HCT116 (cell line): ENCODE data around the gene TEX264. TPM values are rescaled to one million over a fixed set of nuclear protein-coding genes. Genes with fewer than 3 reads are reported as not detected.

Experiments used
- ATAC-seq: fragments of 200-7000 bp; cut with Tn5 transposase; 2 replicates; pipeline ENCODE4 v1.9.1; 2020; ENCODE audit warnings: mild to moderate bottlenecking, moderate library complexity
- BruUV-seq: library from RNA; stranded (reverse); fragments of 400-500 nt; replicated peaks from 2 replicates; lab custom pipeline; 2021; lab: Mats Ljungman, UMichigan
- CTCF ChIA-PET: fragments of 300-600 bp; sonication (Branson Sonifier 250); formaldehyde crosslinking; loops from one replicate; lab custom pipeline; 2021; ENCODE audit warnings: antibody characterized with exemption; lab: Charles Lee
- POLR2A ChIA-PET: fragments of 300-600, 350-600 bp; sonication (Branson Sonifier 250); formaldehyde crosslinking; loops from one replicate; lab custom pipeline; 2021; ENCODE audit warnings: antibody characterized with exemption; lab: Charles Lee
- RAD21 ChIA-PET, 2 experiments: fragments of 300-600 bp; sonication (Branson Sonifier 250); formaldehyde crosslinking; loops; one replicate each; lab custom pipeline; 2023; ENCODE audit warnings: low total read pairs in 2 of 2; ENCODE audit not compliant: uncharacterized antibody in 2 of 2, unreplicated experiment in 2 of 2, low non-redundant PET in 1 of 2; lab: Charles Lee
- DNase-seq: peaks from one replicate; pipeline ENCODE4 v3.0.0-alpha.2; 2010; ENCODE audit warnings: low read depth, low spot score
- H2AFZ ChIP-seq: fragments of 200-600 bp; shearing (Covaris generic), sonication (generic); 2 replicates; pipeline ENCODE4 v1.6.1; 2017; ENCODE audit warnings: low read depth, mixed run types, mixed read lengths, antibody characterized with exemption, low read length; ENCODE audit not compliant: poor library complexity, severe bottlenecking
- H3K27ac ChIP-seq: 2 replicates; pipeline ENCODE4 v1.5.1; 2012; ENCODE audit warnings: low read depth, low read length
- H3K27me3 ChIP-seq: fragments of 200-600 bp; sonication (generic); 2 replicates; pipeline ENCODE4 v1.6.1; 2016; ENCODE audit warnings: mixed run types, low read length, mixed read lengths; ENCODE audit not compliant: insufficient read depth
- H3K36me3 ChIP-seq, 2 experiments: fragments of 200-500 bp in 1 of 2; fragments of 200-600 bp in 1 of 2; sonication (Bioruptor generic) in 1 of 2; sonication (generic) in 1 of 2; 2 replicates each; pipeline versions ENCODE4 v1.5.1 to v1.6.1; 2014 to 2016; ENCODE audit warnings: low read length in 2 of 2, inconsistent platforms in 1 of 2, mixed read lengths in 1 of 2, mixed run types in 1 of 2; ENCODE audit not compliant: insufficient read depth in 2 of 2, control insufficient read depth in 1 of 2
- H3K4me1 ChIP-seq, 2 experiments: fragments of 200-600 bp in 1 of 2; sonication (generic) in 1 of 2; 2 replicates each; pipeline versions ENCODE4 v1.5.1 to v1.6.1; 2012 to 2017; ENCODE audit warnings: low read length in 2 of 2, inconsistent platforms in 1 of 2, mild to moderate bottlenecking in 1 of 2, mixed read lengths in 1 of 2, mixed run types in 1 of 2, moderate library complexity in 1 of 2; ENCODE audit not compliant: insufficient read depth in 2 of 2, control insufficient read depth in 1 of 2
- H3K4me2 ChIP-seq: fragments of 200-600 bp; sonication (generic); 2 replicates; pipeline ENCODE4 v1.6.1; 2017; ENCODE audit warnings: mixed run types, low read length, mixed read lengths
- H3K4me3 ChIP-seq, 2 experiments: fragments of 200-600 bp in 1 of 2; sonication (generic) in 1 of 2; replicated peaks in 1 of 2; 2 replicates each; pipeline ENCODE4 v1.5.1; 2011 to 2016; ENCODE audit warnings: low read length in 2 of 2, control low read depth in 1 of 2, low read depth in 1 of 2, mild to moderate bottlenecking in 1 of 2, mixed read lengths in 1 of 2, mixed run types in 1 of 2
- H3K79me2 ChIP-seq: fragments of 200-600 bp; sonication (generic); 2 replicates; pipeline ENCODE4 v1.6.1; 2017; ENCODE audit warnings: mild to moderate bottlenecking, mixed run types, low read length, moderate library complexity, mixed read lengths; ENCODE audit not compliant: insufficient read depth
- H3K9ac ChIP-seq: fragments of 200-600 bp; sonication (generic); 2 replicates; pipeline ENCODE4 v1.6.1; 2016; ENCODE audit warnings: low read length, mixed read lengths
- H3K9me2 ChIP-seq: fragments of 200-600 bp; sonication (generic), shearing (Covaris generic); 2 replicates; pipeline ENCODE4 v1.6.1; 2017; ENCODE audit warnings: mixed run types, mild to moderate bottlenecking, moderate library complexity; ENCODE audit not compliant: insufficient read depth
- H3K9me3 ChIP-seq, 2 experiments: fragments of 200-500 bp in 1 of 2; fragments of 200-600 bp in 1 of 2; sonication (Bioruptor generic) in 1 of 2; sonication (generic) in 1 of 2; 2 replicates each; pipeline ENCODE4 v1.6.1; 2014 to 2017; ENCODE audit warnings: low read length in 2 of 2, mixed read lengths in 2 of 2, inconsistent platforms in 1 of 2, low read depth in 1 of 2, mild to moderate bottlenecking in 1 of 2, mixed run types in 1 of 2, moderate library complexity in 1 of 2; ENCODE audit not compliant: control insufficient read depth in 1 of 2, insufficient read depth in 1 of 2
- H4K20me1 ChIP-seq: fragments of 200-600 bp; sonication (generic), shearing (Covaris generic); 2 replicates; pipeline ENCODE4 v1.6.1; 2017; ENCODE audit warnings: mixed run types, mild to moderate bottlenecking, moderate library complexity; ENCODE audit not compliant: insufficient read depth
- CEBPB ChIP-seq: IDR thresholded peaks from 2 replicates; pipeline ENCODE4 v1.6.1; 2012; ENCODE audit warnings: low read depth
- EGR1 ChIP-seq: IDR thresholded peaks from 2 replicates; pipeline ENCODE4 v1.6.1; 2012; ENCODE audit warnings: low read depth
- JUND ChIP-seq: IDR thresholded peaks from 2 replicates; pipeline ENCODE4 v1.6.1; 2012
- POLR2A ChIP-seq: IDR thresholded peaks from 2 replicates; pipeline ENCODE4 v1.7.0; 2011; ENCODE audit warnings: borderline replicate concordance; ENCODE audit not compliant: insufficient read depth, insufficient read length; ENCODE audit errors: extremely low read depth
- POLR2AphosphoS5 ChIP-seq: IDR thresholded peaks from 2 replicates; pipeline ENCODE4 v1.6.1; 2011; ENCODE audit warnings: mild to moderate bottlenecking, low read depth, low read length, moderate library complexity
- SP1 ChIP-seq: IDR thresholded peaks from 2 replicates; pipeline ENCODE4 v1.6.1; 2012; ENCODE audit warnings: low read depth
- TCF7L2 ChIP-seq: IDR thresholded peaks from 2 replicates; pipeline ENCODE4 v1.7.0; 2011; ENCODE audit warnings: borderline replicate concordance, inconsistent platforms; ENCODE audit not compliant: insufficient read depth, insufficient read length; ENCODE audit errors: extremely low read depth
- YY1 ChIP-seq: IDR thresholded peaks from 2 replicates; pipeline ENCODE4 v1.6.1; 2011; ENCODE audit warnings: low read length, low read depth, moderate library complexity, mild to moderate bottlenecking; ENCODE audit not compliant: insufficient replicate concordance; ENCODE audit errors: extremely low read depth
- ZFX ChIP-seq: fragments of 450-650 bp; IDR thresholded peaks from 2 replicates; pipeline ENCODE4 v1.6.1; 2017
- ZNF274 ChIP-seq: fragments of 200-500 bp; sonication (Bioruptor generic); IDR thresholded peaks from 2 replicates; pipeline ENCODE4 v1.6.1; 2014; ENCODE audit warnings: mild to moderate bottlenecking, low read depth, low read length, inconsistent platforms
- intact Hi-C: fragments of 100-400 bp; cut with micrococcal nuclease; formaldehyde crosslinking; loops from 2 replicates; pipeline ENCODE4 v1.10.0; 2022
- total RNA-seq: library from RNA; stranded (reverse); gene quantifications from one replicate; pipeline ENCODE4 v1.2.1, GENCODE V29; 2021; ENCODE audit not compliant: unreplicated experiment
- TF ChIP-seq, protein P1 (sequence below), 3 experiments: fragments of 200-600 bp in 1 of 3; sonication (generic) in 1 of 3; IDR thresholded peaks in 2 of 3; conservative IDR thresholded peaks in 1 of 3; 2 replicates each; pipeline ENCODE4 v1.5.1; 2012 to 2017; ENCODE audit warnings: low read depth in 2 of 3, low read length in 2 of 3, antibody characterized with exemption in 1 of 3, borderline replicate concordance in 1 of 3, control low read depth in 1 of 3, mild to moderate bottlenecking in 1 of 3, mixed read lengths in 1 of 3, mixed run types in 1 of 3, moderate library complexity in 1 of 3; ENCODE audit not compliant: insufficient read depth in 1 of 3
- TF ChIP-seq, protein P2 (sequence below): IDR thresholded peaks from 2 replicates; pipeline ENCODE4 v1.6.1; 2012; ENCODE audit warnings: low read depth
- TF ChIP-seq, protein P3 (sequence below): IDR thresholded peaks from 2 replicates; pipeline ENCODE4 v1.6.1; 2012

TEX264 gene
- total RNA-seq, 1 experiment from 2014 or later = 36.0 TPM

DNA sequence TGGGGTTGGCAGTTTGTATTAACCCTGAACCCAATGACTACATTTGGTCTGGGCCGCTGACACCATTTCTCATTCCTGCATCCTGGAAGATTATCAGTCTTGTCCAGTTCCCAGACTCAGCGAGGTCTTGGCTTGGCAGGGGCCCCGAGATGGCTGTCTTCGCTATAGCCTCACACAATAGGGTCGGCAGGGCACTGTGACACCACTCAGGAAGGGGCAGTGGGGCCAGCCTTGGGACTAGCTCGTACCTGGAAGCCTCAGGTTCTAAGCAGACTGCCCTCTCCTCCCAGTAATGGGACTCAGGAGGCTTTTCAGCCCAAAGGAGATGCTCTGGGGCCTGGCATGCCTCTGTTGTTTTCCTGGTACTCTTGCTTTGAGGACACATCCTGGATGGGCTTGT, 9.1 kb downstream of the TEX264 start:
- no peaks in the 10 kb centered on the region for H3K79me2 ChIP-seq
- RAD21 ChIA-PET = no interaction called here
- no peaks in the 10 kb centered on the region for H4K20me1 ChIP-seq
- H2AFZ ChIP-seq = no peak overlapping the region
- no peaks in the 10 kb centered on the region for H3K9me2 ChIP-seq
- no peaks in the 10 kb centered on the region for H3K9me3 ChIP-seq
- no peak for DNase-seq
- TF ChIP-seq, protein P1, sequence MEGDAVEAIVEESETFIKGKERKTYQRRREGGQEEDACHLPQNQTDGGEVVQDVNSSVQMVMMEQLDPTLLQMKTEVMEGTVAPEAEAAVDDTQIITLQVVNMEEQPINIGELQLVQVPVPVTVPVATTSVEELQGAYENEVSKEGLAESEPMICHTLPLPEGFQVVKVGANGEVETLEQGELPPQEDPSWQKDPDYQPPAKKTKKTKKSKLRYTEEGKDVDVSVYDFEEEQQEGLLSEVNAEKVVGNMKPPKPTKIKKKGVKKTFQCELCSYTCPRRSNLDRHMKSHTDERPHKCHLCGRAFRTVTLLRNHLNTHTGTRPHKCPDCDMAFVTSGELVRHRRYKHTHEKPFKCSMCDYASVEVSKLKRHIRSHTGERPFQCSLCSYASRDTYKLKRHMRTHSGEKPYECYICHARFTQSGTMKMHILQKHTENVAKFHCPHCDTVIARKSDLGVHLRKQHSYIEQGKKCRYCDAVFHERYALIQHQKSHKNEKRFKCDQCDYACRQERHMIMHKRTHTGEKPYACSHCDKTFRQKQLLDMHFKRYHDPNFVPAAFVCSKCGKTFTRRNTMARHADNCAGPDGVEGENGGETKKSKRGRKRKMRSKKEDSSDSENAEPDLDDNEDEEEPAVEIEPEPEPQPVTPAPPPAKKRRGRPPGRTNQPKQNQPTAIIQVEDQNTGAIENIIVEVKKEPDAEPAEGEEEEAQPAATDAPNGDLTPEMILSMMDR (IDR thresholded peaks at IDR 0.05 in 2 of 3, conservative IDR thresholded peaks at IDR 0.05 in 1 of 3; ENCODE audit: borderline replicate concordance in 1 of 3, insufficient read depth in 1 of 3, low read depth in 2 of 3, low read length in 2 of 3) = no peak
- no peak for TF ChIP-seq ZFX
- no peak for TF ChIP-seq YY1
- TF ChIP-seq ZNF274 = no peak
- no peak for TF ChIP-seq POLR2AphosphoS5
- TF ChIP-seq SP1 = no peak
- TF ChIP-seq, protein P2, sequence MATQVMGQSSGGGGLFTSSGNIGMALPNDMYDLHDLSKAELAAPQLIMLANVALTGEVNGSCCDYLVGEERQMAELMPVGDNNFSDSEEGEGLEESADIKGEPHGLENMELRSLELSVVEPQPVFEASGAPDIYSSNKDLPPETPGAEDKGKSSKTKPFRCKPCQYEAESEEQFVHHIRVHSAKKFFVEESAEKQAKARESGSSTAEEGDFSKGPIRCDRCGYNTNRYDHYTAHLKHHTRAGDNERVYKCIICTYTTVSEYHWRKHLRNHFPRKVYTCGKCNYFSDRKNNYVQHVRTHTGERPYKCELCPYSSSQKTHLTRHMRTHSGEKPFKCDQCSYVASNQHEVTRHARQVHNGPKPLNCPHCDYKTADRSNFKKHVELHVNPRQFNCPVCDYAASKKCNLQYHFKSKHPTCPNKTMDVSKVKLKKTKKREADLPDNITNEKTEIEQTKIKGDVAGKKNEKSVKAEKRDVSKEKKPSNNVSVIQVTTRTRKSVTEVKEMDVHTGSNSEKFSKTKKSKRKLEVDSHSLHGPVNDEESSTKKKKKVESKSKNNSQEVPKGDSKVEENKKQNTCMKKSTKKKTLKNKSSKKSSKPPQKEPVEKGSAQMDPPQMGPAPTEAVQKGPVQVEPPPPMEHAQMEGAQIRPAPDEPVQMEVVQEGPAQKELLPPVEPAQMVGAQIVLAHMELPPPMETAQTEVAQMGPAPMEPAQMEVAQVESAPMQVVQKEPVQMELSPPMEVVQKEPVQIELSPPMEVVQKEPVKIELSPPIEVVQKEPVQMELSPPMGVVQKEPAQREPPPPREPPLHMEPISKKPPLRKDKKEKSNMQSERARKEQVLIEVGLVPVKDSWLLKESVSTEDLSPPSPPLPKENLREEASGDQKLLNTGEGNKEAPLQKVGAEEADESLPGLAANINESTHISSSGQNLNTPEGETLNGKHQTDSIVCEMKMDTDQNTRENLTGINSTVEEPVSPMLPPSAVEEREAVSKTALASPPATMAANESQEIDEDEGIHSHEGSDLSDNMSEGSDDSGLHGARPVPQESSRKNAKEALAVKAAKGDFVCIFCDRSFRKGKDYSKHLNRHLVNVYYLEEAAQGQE = no peak
- TF ChIP-seq, protein P3, sequence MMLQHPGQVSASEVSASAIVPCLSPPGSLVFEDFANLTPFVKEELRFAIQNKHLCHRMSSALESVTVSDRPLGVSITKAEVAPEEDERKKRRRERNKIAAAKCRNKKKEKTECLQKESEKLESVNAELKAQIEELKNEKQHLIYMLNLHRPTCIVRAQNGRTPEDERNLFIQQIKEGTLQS = no peak
- TF ChIP-seq CEBPB = no peak
- TF ChIP-seq TCF7L2 = no peak
- TF ChIP-seq JUND = no peak
- no peak for TF ChIP-seq EGR1
- no peak for TF ChIP-seq POLR2A
- no peaks in the 10 kb centered on the region for H3K27me3 ChIP-seq
- no peak overlapping the region for H3K27ac ChIP-seq
- no peak overlapping the region for H3K9ac ChIP-seq
- CTCF ChIA-PET = interaction anchor here (1.2 to 4.2 kb wide), 3 partner anchors 38 to 295 kb away, joined by 3 to 98 read pairs (median 4); partner anchors contain the start of genes DCAF1 and MANF
- BruUV-seq = no TSS peak
- no peak overlapping the region for H3K4me2 ChIP-seq
- intact Hi-C loops = loop anchor here (5.0 kb wide), 1 partner anchor 38 kb away; no protein-coding TSS in a partner anchor
- POLR2A ChIA-PET = no interaction called here
- ATAC-seq = no peak
- no peak overlapping the region for H3K4me3 ChIP-seq
- H3K4me1 ChIP-seq = peaks cover 6 to 16% of the 10 kb centered on the region in 2 experiments
- H3K36me3 ChIP-seq = peaks cover 8 to 14% of the 10 kb centered on the region in 2 experiments; a peak in 3 of 4 replicates
